ENCODE measurements around the gene PLEKHA8.

The PLEKHA8 gene

DNA sequence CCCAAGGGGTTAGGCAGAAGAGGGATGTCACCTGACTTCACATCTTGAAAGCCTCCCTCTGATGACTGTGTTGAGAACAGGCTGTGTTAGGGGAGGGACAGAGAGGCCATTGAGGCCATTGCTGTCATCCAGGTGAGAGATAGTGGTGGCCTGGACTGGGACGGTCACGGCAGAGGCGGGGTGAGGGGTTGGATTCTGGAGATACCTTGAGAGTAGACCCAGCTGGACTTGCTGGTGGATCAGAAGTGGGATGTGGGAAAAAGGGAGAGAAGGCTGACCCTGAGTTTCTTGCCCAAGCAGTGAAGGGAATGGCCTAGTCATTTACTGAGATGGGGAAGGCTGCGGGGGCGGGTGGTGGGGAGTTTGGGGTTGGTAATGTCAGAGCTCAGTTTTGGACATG lies 120.2 kb downstream of the PLEKHA8 start:
- DNase-seq, result no peak

DNA sequence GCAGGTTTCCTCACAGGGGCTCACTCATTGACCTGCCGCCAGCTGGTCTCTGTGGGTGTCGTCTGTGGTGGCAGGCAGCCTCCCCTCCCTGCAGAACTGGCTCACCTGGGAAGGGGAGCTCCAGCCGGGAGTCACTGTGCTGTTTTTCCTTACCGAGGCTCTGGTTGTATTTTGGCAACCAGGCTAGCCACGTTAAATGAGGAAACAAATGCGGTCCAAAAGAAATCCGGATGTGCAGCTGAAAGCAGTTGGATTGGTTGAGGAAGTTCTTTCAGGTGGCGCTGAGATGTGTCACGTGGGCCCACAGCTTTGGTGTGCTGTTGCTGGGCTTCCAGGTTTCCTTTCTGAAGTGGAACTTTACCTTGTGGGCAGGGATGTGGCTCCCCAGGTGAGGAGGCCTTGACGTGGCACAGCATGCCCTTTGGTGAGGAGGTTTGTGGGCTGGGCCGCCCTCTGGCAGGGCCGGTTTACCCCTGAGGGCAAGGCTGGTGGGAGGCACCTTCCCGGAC lies 120.8 kb downstream of the PLEKHA8 start:
- peak; percentile 42 for DNase-seq

DNA sequence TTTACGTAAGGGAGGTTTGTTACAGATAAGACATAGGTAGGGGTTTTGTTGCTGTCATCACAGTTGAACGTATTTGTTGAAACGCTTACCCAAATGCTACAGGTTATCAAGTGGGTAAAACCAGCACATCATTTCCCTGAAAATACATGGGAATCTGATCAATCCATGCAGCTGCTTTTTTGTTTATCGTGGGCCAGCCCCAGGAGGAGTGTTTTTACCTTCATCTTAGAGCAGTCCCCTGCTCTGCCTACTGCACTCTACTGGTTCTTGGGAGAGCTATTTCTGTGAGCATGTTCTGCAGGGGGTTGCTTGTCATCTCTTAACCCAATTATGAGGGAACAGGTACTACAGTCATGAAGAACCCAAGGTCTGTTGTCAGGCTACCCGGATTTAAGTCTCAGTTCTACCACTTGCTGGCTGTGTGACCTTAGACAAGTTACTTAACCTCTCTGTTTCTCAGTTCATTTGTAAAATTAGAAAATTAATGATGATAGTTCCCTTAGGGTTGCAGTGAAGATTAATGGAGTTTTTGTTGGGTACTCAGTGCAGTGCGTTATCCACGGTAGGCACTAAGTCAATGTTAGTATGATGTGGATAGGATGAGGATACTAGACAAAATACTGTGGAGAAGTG lies 121.5 kb downstream of the PLEKHA8 start:
- DNase-seq, result no peak

DNA sequence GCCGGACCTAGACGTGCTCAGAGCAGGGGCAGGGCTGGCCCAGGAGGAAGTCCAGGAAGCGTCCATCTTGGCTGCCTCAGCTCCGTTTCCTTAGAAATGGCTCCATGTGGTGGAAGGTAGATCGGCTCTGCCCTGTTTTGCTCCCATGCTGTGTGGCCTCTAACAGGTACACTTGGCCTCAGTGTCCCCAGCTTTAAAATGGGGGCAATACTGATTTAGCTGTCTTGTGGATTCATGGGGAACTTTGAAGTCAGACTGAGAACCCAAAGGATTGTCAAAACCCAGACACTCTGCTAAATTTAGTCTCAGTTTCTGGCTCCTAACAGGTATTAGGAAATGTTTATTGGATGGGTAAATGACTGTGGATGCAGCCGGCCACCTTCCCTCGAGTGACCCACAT lies 122.5 kb downstream of the PLEKHA8 start:
- no peak for DNase-seq

DNA sequence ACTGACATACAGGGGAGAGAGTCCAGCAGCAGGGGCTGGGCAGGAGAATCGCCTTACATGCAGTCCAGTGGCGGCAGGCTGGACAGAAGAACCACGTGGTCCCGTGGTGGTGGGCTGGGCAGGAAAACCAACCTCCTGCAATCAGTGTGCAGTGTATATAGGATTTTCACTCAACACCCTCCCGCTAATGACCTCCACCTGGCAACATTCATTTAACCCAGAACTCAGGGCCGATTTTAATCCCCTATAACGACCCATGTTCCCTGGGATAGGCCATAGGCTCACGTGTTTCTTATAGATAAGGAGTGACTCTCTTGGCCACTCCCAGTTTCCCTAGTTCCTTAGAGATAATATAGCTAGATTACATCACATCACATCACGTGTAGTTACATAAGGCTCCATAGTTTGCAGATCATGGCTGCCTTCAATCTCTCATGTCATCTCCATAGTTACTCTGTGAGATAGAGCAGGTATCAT lies 125.9 kb downstream of the PLEKHA8 start:
- DNase-seq, result no peak

DNA sequence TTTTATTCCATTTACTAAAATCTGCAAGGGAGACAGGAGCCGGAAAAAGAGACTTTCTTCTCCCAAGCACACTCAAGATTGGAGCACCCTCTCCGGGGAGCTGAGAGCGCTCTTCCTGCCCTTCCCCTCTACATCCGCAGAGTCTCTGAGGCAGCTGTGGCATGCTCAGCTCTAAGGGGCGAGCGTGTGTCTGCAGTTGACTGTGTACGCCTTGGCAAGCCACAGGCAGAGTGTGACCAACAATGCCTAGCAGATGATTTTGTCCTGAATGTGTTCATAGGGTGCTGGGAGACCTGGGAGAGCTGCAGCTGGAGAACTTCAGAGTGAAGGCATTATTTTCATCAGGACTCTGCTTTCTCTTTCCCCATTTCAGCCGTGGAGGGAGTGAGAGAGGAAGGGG lies 127.3 kb downstream of the PLEKHA8 start:
- DNase-seq, result no peak

DNA sequence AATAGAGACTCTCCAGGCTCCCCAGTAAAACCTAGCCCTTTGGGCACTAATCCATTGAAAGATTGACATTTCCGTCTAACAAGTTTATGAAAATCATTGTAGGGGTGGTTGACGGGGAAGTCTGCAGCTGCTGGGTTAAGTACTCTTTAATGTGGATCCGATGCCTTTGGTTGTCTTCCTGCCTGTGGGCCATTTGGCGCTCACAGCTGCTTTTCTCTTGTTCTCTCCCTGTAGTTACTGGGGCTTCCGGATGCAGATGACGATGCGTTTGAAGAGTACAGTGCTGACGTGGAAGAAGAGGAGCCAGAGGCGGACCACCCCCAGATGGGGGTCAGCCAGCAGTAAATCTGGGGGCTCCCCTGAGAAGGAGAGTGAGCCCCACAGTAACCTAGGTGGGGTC lies 129.0 kb downstream of the PLEKHA8 start:
- peak; percentile 32 for DNase-seq

DNA sequence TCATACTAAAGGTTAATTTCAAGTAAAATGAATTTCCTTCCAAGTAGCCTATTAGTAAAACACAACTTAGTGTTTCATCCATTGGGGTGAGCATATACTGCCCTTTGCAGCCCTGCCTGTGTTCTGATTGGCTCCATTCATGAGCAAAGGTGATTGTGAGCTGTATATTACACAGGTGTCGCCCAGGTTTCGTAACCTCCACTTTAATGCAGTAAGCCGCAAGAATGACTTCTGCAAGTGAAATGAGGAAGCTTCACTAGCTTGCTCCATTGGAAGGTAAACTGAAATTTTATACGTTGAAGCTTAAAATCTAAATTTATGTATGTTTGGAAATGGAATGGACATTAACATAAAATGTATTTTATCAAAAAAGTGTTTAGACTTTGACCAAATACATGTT lies 131.0 kb downstream of the PLEKHA8 start:
- no peak for DNase-seq

DNA sequence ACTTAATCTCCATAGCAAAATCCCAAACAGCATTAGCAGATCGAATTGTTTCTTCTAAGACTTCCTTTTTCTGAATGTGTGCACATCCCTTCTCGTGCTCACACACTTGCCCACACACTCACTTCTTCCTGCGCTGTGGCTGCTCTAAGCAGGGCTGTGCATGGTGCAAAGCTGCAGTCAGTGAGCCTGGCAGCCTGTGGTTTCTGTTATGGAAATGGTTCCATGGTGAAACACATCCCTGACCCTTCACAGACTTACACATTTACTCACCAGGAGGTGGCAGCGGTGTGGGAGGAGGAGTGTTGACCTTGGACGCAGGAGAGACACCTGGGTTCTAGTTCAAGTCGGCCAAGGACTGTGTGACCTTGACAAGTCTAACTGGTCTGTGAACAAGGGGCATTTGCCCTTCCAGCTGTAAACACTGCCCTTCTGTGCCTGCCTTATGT lies 131.5 kb downstream of the PLEKHA8 start:
- DNase-seq, result peak; percentile 17

DNA sequence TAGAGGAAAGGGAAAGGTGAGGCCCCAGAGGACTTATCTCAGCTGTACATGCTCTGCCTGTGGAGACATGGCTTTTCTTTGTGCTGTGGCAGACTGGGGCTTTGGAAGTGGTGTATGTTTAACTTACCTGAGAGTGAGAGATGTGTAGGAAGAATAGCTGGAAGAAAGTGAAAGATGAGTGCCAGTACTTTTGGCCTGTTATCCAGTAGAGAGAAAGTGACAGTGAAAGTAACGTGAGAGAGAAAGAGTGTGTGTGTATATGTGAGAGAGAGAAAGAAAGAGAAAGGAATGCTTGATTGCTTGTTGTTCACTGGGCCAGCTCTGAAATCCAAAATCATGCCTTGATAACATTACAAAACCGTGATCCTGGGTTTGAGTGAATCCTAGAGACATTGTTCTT lies 132.1 kb downstream of the PLEKHA8 start:
- no peak for DNase-seq

DNA sequence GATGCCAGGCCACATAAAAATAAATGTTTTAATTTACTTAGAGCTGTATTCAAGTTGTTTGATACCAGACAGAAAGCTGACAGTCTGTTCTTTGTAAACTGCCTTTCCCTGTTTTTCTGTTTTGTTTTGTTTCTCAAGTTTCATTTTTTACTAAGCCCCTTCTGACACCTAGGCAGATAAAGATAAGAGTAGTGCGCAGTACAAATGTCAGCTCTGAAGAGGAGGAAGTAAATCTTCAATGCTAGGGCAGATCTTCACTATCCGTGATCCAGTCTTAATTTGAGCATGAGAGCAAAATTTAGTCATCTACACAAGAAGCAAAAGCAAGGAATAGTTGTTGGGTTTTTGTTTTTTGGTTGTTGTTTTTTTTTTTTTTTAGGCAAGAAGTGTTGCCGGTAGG lies 133.9 kb downstream of the PLEKHA8 start:
- DNase-seq, result no peak

DNA sequence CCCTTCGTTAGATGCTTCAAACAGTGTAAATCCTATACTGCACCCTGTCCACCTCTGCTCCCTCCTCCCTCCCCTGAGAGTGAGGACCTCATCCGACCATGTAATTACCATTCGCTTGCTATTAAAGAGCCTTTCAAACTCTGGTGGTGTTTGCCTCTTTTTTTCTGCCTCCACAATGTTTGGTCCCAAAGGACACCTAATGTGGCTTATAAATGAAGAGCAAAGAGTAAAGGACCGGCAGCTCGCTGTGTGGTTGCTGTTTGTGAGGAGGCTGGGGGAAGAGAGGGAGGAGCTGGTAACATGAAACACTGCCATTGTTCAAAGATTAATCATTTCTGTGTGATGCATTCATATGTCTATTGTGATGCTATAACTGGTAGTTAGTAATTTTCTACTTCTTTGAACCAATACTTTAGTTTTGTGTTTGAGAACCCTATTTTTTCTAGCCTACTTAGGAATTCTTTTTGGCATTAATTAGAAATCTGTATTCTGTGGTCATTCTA lies 134.5 kb downstream of the PLEKHA8 start:
- no peak for DNase-seq

DNA sequence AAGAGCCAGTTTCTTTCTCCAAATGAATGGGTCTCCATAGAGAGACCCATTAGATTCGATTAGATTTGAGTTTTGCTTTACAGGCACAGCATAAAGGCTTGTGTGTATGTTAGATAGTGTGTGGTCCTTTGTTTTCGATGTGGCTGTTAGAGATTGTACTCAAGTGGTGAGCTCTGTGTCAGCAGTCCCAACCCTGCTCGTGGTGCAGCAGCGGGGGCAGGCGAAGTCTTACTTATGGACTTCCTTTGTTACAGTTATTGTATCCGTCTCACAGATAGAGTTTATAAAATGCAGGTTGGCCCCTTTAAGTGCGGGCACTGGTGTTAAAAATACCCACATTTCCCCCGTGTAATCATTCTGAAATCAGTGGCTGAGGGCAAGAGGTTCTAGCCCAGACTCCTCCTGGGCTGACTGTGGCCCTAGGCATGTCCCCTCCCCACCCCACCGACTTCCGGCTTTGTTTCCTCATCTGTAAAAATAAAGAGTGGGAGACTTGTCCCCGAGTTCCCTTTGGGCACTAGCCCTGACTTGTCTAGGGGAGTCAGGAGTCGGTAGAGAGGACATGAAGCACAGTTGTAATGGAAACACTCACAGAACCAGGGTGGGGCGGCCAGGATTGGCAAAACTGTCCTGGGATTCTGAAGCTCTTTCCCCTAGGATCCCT lies 135.2 kb downstream of the PLEKHA8 start:
- DNase-seq, result peak; percentile 46

DNA sequence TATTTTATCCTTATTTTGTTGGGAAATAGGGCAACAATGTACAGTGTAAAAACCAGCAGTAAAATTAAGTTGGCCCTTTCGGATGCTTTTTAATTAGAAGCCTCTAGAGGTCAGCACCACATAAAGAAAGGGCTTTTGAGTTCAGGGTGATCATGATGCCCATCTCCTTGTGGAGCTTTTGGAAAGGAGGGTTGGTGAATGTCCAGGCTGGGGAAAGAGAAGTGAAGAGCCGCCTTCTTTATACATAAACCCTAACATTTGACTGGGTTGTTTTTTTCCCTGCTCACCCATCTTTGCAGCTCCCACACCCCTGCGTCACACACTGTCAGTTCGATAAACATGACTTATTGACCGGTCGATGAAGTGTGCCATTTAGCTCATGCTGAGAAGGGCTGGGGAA lies 136.4 kb downstream of the PLEKHA8 start:
- peak; percentile 39 for DNase-seq

DNA sequence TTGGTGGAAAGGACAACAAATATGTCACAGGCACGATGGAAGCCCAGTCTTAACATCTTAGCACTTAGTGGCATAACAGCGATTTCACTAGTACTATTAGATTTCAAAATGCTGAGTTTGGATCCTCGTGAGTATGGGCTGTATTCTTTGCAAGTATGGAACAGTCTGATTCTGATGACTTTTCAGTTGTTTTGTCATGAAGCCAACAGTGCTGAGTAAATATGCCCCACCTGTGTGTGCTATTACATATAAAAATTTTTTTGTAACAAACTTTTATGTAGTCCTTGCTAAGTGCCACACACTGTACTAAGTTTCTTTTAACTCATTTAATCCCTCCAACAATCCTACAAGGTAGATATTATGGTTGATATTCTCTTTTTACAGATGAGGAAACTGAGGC lies 137.4 kb downstream of the PLEKHA8 start:
- DNase-seq, result no peak

DNA sequence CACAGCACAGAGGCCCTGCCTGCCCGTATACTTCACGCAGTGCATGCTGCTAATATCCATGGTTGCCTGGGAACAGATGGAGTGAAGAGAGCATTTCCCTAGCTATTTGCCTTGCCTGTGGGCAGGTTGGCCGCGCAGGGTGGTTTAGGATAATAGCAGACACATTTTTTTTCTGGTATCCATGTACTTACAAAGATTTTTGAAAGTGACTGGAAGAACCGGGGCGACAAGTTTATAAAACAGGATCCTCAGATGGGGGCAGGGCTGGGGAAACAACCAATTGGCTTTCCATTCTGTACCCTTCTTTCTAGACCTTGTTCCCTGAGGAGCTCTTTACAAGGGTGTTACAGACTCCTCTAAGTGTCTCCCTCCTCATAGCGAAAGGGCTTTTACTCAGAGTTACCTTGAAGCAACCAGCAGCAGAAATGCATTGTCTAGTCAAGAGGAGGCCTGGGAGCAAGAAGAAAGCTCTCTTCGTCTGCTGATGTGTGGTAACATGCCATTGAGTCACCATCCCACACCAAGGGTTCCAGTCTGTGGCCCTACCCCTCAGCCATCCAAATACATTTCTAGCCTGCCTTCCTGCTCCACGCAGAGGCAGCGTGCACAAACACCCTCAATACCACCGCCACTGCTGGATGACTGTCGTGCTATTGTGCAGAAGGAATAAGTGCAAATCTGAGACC lies 138.1 kb downstream of the PLEKHA8 start:
- DNase-seq, result no peak

DNA sequence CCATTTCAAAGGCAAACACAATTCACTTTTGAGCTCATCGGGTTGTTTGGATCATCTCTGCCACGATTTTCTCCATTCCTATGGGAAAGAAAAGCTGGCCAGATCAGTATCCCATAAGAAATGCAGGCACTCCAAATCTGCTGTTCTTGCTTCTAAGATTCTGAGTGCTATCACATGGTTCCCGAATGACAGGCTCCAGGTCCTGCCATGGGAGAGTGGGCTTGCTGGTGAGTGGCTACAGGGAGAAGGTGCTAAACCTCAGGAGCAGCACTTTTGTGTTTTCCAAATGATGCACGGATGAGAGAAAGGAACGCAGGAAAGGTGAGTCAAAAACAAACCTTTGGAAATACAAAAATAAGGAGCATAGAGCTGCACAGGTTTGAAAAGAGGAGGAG lies 138.6 kb downstream of the PLEKHA8 start:
- DNase-seq, result no peak

DNA sequence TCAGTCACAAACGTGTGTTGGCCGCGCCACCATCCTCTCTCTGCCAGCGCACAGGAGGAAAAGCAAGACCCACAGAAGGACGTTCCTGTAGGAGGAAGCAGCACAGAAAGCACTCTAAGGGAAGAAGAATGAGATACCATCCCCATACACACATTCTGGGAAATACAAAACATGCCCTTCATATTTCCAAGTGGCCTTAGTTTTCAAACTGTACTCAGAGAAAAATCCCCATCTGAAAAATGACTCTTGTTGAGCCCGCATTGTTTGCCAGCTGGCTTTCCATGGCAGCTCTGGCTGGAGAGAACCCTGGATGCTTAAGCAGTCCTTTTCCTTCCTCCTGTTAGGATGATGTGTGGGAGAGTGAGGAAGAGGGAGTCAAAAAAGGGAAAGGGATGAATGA lies 139.7 kb downstream of the PLEKHA8 start:
- no peak for DNase-seq

DNA sequence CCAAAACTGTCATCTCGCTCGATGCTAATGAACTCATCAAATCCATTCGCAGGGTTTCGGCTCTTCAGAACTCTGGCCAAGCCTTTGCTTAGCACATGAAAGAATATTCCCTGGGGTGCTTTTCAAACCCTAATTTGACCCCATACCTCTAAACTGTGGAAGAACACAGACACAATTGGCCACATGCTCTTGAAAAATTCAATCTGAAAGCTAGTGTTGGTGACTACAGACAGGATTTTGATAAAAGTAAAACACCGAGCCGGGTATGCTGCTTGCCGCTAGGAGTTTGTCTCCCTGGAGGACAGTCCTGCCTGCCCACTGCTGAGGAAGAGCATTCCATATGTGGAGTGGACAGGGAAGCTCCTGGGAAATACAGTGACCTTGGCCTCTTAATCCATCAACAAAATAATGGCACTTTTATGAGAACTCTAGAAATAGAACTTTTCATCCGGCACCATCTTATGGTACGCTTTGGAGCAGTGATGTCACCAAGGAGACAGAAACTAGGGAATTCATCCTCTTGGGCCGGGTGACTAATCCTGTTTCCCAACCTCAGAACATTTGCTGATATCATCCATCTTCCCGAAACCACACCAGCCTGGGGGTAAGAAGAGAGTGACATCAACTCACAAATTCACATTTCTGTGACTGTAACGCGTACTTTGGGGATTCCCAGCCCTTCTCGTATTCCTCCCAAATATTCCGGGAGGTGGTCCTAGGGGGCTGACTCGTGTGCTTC lies 140.8 kb downstream of the PLEKHA8 start:
- DNase-seq, result no peak

DNA sequence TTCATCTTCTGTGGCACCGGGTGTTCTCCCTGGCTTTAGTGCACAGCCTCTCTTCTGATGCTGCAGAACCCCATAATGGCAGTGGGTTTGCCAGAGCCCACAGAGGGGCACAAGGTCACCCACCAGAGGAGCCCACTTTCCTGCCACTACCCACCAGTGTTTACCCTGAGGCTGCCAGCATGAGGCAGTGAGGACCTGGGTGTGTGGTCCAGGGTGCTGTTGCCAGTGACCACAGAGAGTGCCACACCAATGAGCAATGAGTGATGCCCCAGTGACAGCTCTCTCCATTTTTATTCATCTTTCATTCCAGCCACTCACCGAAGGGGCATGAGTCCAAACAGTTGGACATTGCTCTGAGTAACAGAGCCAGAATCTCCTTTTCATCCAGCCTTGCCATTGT lies 141.4 kb downstream of the PLEKHA8 start:
- DNase-seq, result no peak

DNA sequence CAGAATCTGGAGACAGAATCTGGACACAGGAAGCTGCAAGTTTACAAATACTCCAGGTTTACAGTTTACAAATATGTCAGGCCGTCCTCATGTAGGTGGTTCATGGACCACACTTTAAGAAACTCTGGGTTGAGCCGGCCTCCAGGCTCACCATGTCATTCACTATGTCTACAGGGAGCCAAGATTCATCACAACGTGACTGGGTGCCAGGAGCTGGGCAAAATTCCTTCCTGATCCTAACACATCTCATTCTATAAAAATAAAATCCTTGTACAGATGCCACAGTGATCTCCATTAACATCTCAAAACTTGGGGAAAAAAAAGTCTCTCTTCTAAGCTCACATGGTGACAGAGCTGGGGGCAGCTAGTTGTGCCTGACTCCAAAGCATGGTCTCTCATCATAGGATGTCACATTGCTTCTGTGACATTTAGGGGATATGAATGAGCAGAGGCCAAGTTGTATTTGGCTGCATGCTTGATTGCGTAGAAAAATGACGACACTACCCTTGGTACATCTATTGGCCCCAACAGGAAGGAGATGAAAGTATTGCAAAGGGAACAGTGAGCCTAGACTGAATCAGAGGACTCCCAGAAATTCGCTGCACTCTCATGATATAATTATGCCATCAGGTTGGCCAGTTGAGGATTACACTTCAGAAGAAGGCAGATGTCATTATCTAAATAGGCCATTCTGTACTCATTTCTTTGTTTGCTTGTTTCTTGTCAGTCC lies 142.4 kb downstream of the PLEKHA8 start:
- DNase-seq, result no peak

DNA sequence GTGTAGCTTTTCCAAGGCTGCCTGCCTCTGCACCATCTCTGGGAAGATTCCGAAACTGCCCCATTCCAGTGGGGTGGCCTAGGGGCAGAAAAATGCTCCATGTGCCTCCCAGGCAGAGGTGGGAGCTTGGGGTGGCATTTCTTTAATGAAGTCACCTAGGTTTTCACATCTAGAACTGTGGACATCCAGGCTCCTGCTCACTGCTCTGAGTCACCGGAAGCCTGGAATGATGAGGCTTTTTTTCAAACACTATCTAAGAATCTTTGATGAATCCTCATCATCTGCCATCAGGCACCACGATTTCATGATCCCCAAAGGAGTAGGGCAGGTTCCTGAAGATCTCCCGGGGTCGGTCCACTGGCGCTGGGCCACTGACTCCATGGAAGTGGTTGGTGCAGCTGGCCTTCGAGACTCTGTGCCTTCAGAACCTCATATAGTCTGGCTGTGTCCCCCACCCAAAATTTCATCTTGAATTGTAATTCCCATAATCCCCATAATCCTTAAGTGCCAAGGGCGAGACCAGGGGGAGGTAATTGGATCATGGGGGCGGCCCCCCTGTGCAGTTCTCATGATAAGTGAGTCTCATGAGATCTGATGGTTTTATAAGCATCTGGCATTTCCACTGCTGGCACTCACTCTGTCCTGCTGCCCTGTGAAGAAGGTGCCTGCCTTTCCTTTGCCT lies 143.7 kb downstream of the PLEKHA8 start:
- DNase-seq, result no peak
